ENCODE data around the gene BACH2.

Gene BACH2

DNA sequence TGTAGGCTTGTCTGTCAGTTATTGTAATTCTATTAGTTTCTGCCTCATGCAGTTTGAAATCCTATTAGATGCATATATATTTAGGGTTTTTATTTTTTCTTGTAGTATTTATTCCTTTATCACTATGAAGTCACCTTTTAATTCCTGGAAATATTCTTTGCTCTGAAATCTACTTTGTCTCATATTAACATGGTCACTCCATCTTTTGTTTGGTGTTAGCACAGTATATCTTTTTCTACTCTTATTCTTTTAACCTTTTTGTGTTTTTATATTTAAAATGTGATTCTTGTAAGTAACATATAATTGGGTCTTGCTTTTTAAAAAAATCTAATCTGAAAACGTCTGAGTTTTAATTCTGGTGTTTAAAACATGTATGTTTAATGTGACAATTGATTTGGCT, 280.8 kb downstream of the BACH2 start:
- DNase-seq, result no peak

GRCh38 chr6:90008908-90009501, 287.6 kb downstream of the BACH2 start:
- DNase-seq, result no peak

GRCh38 chr6:90008189-90008907, 288.3 kb downstream of the BACH2 start:
- DNase-seq, result no peak

DNA sequence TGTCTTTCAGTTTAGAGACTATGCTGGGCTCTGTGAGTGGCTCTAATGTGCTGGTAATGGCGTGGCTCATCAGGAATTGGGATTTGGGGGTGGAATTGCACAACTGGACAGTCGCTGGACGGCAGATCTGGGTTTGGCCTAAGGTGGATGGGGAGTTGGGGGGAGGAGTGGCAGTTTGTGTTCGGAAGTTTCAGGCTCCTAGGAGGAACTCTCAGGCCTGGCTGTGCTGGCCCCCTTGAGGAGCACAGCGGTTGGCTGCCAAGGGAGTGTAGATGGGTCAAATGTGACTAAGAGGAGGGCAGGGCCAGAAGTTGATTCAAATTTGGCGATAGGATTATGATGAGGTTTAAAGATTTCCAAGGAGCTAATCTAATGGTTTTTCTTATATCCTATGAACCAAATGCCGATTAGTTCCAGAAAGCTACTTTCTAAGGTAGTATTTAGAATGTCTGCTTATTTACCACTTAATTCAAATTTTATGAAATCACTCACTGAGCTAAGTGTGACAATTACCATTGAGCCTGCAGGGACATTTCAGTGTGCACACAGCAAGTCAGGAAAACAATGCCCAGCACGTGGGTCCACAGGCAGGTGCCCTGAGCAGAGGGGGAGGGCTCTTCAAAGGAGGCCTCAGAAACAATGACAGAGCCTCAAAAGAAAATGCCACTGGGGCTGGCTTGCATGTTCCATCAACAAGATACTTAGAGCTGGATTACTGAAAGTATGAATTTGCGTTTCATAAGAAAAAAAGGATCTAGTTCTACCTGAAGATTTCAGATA, 291.4 kb downstream of the BACH2 start:
- DNase-seq, result peak; percentile 17

DNA sequence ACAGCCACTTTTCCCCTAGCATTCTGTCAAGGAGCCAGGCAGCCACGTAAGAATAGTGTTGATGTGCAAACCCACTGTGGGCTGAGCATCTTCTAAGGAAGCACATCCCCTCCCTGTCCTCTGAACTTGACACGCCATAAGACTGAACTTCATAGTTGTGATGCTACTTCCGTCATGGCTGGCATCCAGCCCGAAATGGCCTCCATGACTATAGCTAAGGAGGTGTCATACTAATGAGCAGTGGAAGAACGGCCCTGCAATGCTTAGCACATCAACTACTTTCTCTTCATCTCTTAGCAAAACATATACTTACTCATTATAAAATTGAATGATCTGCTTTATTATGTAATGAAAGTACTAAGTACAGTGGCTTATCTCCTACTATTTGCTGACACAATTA, 292.1 kb downstream of the BACH2 start:
- no peak for DNase-seq

- no peak for DNase-seq
Measured at GRCh38 chr6:90003941-90004340, 292.7 kb downstream of the BACH2 start.

DNA sequence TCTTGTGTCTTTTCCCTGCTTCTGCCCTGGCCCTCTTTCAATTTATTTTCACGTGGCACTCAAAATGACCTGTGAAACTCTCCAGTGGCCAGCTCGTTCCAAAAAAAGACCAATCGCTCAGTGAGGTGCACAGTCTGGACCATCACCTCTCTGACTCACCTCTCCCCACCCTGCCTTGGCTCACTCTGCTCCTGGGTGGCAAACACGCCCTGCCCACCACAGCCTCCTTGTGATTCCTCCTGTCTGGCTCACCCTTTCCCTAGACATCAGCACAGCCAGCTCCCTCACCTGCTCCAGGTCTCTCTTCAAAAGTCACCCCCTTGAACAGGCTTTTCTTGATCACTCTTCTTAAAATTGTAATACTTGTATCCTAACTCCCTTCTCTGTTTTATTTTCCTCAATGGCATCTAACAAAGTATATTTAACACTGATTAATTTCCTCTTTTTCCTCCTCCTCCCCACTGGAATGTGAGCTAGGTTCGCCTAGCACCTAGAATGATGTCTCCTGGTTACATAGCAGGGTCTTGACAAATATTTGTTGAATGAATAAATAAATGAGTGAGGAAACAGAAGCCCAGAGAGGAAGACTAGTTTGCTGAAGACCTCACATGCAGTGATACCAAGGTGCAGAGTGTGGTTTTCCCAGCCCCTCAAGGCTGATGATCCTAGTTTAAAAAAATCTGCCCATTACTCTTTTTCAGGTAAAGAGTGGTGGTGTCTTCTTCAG, 293.4 kb downstream of the BACH2 start:
- DNase-seq, result no peak

GRCh38 chr6:90000864-90001731, 295.5 kb downstream of the BACH2 start:
- peak; percentile 13 for DNase-seq

DNA sequence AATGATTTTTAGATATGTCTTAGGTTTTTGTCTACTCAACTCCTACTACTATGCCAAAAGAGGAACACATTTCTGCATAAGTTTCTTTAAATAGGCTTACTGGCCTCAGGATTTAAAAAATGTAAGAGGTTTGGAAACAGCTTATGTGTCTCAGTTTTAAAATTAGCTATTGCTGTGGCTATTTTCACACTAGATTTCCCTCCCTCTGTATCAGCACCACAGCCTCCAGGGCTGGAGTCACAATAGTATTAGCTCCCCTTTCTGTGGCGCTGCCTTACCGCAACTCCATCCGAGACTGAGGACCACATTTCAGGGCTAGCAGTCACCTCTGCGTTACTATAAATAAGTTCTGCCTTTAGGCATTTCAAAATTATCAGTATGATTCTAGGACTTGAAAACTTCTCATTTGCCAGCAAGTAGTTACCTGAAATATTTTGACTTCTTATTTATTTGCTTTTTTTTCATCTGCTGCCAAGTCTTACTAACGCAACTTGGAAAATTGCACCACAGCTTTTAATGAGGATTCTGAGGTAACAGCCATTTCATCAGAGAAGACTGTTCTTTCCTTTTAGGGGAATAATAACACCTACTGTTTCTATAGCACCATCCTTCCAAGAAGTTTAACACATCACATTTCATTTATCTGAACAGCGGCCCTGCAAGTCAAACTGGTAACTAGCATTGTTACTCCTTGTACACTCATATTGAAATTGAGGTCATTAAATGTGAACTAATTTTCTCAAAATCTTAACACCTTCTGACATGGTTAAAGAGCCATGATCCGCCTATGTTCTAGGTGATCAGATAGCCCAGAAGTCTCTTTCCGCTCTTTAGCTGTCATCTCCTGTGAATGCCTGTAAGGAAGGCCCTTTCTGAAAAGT, 296.5 kb downstream of the BACH2 start:
- no peak for DNase-seq

- DNase-seq, result peak; percentile 99
Measured at GRCh38 chr6:89999154-89999553, 297.5 kb downstream of the BACH2 start.

DNA sequence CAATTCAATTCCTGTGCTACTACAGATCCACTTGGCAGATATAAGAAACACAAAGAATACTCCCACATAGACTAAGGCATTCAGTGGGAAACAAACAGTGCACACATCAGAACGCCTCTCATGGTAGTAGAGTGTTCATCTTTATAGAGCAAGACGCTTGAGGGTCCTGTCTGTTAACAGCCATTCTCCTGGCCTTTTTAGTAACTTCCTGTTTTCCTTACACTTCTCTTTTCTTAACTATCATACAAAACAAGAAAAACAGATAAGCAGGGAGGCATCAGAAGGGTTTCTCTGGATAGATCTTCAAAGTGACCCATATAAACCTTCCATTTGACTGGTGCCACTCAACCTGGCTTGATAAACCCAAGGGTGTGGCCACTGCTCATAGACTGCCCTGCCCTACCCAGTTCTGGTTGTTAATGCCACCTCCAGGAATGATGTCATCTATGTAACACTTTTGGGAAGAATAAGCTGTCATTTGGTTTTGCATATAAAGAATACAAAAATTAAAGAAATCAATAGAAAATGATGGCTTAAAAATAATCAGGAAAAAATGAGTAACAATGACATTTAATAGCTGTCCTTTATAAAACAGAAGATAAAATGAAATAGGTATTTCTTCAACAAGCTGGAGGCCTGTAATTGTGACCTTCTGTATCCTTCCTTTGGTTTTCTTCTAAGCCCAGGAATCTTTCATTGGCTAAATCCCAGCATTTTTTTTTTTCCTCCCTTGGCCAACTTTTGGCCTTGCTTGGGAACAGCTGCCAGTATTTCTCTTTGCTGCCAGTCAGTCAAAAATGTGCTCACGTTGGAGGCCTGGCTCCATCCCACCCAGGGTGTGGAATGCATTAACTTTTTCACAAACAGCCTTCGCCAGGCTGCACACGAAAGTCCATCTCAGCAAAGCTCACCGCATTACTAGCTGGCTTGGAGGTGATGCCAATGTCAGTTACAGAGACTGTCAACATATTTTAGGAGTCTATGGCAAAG, 298.9 kb downstream of the BACH2 start:
- DNase-seq, result no peak

- no peak for DNase-seq
Measured at GRCh38 chr6:89993411-89993810, 303.2 kb downstream of the BACH2 start.

- no peak for DNase-seq
Measured at GRCh38 chr6:89992818-89993217, 303.8 kb downstream of the BACH2 start.

DNA sequence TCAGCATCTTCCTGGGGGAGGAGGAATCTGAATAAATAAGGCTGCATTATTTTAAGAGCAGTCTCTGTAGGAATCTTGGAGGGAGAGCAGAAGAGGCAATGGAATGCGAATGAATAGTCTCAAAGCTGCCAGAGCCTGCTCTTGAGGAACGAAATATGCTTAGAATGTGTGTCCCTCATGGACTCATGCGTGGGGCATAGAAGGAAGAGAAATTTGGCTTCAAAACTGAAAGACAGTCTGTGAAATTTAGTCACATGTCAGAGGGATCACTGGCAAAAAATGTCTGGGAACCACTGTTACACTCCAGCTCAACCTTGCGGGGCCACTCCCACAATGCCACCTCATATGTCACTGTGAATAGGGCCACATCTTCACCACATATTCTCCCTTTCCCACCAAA, 306.9 kb downstream of the BACH2 start:
- no peak for DNase-seq

GRCh38 chr6:89987830-89988229, 308.8 kb downstream of the BACH2 start:
- DNase-seq, result no peak

DNA sequence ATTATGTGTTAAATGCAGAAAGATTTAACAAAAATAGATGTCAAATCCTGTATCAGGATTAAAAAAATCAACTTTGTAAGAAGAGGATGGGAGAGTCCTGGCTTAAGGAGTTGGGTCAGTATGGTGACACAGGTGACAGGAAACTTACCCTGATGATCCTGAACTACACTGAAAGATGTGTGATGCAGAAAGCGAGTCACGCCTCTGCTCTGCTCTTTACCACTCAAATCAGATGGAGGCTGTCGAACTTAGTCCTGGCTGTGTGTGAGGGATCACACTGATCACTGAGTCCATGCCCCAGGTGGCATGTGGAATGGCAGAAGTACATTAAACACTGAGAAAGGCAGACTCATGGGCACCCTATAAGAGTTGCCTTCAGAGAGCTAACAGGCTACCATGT, 309.5 kb downstream of the BACH2 start:
- no peak for DNase-seq

- DNase-seq, result no peak
Measured at GRCh38 chr6:89986650-89987074, 310.0 kb downstream of the BACH2 start.

DNA sequence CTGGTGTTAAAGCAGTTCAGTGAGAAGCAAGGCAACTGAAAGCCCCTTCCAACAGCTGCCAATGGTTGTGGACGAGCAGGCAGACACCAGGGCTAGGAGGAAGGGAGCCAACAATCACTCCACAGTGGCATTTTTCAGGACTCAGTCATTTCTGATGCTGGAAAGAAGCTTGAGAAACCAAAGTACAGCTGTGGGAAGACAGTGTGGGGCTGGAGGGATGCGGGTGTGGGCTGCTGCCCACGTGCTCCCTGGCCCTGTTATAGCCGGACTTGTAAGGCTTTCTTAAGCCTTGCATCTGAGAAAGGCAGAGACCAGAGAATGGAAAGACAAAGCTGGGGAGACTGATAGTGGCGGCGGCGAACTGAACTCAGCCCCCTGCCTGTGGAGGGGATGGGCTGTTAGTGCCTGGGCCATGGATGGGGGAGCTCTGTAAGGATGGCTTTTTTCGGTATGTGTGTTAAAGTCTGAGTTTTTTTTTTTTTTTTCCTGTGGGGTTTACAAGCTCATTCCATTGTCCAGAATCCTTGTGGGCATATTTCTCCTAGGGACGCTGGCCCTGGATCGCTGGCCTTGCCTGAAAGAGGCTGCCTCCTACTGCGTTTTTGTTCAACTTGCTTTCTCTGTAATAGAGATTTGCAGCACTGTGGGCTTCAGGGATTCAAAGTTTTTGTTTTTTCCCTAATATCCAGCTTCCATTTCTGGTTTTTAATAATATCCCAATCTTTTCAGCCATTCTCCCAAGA, 310.7 kb downstream of the BACH2 start:
- DNase-seq, result no peak
